ENCODE data around the gene ZNF787.
A peak's percentile ranks its signal among the peaks of the same experiment; 100 is the strongest.
"Not testable (repeated sequence)": the region's sequence is repeated elsewhere in the genome, so short reads cannot be mapped to it uniquely, and the experiment has no call there.

ZNF787 gene

DNA sequence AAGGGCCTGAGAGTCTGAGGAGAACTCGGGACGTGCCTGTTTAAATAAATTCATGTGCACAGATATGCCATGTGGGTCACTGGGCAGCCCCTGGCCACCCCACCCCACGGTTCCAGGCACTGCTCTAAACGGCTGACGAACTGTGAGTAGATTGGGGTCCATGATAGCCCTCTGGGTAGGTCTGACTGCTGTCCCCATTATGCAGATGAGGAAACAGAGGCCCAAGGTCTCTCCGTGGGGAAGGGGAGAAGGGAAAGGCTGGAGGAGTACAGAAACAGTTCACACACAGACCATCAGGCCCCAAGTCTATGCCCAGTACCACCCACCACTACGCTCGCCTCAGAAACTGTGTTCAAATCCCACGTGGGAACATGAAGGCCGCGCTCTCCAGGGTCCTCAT lies 14.1 kb downstream of the ZNF787 start:
- no peak for DNase-seq (ENCODE audit: extremely low read depth in 1 of 2, low read depth in 1 of 2)

DNA sequence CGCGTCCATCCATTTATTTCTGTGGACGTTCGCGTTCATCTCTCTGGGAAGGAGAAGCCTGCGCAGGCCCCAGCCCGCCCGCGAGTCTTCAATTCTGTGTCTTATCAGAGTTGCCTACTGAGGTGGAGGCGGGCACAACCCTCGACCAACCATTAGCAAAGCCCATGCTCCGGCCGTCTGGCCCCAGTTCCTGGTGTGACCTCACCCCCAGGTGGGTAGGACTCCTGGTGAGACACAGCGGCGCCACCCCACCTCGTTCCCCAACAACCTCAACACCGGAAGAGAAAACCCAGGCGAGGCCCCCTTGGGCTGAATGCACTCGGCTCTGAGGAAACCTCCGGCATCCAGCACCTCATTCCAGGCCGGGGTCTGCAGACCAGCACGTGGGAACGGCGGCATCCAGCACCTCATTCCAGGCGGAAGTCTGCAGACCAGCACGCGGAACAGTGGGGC lies 14.7 kb downstream of the ZNF787 start:
- DNase-seq (ENCODE audit: extremely low read depth in 1 of 2, low read depth in 1 of 2) = no peak

DNA sequence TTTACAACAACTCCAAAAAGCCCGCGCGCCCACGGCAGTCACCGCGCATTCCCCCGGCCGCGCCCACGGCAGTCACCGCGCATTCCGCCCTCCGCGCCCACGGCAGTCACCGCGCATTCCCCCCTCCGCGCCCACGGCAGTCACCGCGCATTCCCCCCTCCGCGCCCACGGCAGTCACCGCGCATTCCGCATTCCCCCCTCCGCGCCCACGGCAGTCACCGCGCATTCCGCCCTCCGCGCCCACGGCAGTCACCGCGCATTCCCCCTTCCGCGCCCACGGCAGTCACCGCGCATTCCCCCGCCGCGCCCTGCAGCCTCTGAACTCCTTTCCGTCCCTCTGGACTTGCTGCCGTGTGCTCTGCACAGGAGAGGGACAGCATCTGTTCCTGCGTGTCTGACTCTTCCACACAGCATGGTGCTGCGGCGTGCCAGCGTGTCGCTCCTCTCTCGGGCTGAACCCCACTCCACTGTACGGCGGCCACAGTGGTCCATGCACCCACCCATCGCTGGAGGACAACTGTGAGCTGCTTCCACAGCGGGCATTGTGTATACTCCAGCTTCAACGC lies 15.2 kb downstream of the ZNF787 start:
- not testable (repeated sequence) for DNase-seq (ENCODE audit: extremely low read depth in 1 of 2, low read depth in 1 of 2)

DNA sequence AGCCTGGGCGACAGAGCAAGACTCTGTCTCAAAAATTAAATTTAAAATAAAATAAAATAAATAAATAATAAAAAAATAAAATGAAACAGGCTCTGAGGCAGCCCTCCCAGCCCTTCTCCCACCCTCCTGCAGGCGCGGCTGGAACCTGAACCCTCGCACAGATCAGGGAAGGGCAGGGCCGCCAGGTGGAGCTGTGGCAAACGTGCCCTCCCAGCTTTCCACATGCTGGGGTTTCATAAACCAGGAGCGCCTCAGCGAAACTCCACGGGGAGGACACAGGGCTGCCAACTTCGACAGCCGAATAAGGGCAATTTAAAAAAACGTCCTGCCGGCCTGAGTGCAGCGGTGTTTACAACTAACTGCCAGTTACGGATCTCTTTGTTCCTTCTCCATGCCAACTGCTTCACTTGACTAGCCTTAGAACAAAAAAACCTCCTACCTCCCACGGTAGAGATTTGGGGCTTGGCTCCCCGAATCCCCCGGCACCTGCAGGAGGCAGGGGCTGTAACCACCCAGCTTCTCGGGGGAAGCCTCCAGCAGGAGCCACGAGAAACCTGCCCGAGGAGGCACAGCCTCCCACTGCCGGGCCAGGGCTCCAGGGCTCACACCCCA lies 15.9 kb downstream of the ZNF787 start:
- DNase-seq (ENCODE audit: extremely low read depth in 1 of 2, low read depth in 1 of 2) = peak in 1 of 2 donors; percentile 17

DNA sequence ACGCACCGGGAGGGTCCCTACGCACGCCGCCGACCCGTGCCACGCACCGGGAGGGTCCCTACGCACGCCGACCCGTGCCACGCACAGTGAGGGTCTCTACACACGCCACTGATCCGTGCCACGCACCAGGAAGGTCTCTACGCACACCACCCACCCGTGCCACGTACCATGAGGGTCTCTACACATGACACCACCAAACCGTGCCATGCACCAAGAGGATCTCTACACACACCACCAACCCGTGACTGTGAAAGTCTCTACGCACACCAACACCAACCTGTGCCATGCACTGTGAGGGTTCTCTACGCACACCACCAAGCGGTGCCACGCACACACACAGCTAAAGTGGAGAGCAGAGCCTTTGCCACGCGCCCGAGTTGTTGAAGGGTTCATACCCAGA lies 16.7 kb downstream of the ZNF787 start:
- DNase-seq (ENCODE audit: extremely low read depth in 1 of 2, low read depth in 1 of 2) = no peak

DNA sequence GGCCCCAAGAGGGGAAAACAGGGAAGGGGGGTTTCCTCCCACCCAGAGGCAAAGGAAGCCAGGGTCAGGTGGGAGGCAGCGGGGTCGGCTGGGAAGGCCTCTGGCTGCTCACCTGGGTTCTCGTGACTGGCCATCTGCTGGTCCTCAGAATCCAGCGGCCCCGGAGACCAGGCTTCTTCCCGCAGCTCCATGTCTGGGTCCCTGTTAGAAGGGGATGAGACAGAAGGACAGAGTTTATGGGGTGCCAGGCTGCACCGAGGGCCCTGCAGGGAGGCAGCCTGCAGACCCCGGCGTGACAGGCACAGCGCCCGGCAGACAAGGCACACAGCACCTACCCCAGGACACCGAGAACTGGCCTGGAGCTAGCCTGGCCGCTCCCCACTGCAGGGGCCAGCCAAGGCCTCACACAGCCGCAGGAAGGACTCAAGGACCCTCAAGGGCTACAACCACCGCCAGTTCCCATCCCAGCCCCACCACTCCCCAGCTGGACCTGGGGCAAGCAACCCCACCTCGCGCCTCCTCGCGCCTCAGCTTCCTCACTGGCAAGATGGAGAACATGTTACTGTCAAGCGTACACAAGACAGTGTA lies 18.0 kb downstream of the ZNF787 start:
- DNase-seq (ENCODE audit: extremely low read depth in 1 of 2, low read depth in 1 of 2) = no peak

DNA sequence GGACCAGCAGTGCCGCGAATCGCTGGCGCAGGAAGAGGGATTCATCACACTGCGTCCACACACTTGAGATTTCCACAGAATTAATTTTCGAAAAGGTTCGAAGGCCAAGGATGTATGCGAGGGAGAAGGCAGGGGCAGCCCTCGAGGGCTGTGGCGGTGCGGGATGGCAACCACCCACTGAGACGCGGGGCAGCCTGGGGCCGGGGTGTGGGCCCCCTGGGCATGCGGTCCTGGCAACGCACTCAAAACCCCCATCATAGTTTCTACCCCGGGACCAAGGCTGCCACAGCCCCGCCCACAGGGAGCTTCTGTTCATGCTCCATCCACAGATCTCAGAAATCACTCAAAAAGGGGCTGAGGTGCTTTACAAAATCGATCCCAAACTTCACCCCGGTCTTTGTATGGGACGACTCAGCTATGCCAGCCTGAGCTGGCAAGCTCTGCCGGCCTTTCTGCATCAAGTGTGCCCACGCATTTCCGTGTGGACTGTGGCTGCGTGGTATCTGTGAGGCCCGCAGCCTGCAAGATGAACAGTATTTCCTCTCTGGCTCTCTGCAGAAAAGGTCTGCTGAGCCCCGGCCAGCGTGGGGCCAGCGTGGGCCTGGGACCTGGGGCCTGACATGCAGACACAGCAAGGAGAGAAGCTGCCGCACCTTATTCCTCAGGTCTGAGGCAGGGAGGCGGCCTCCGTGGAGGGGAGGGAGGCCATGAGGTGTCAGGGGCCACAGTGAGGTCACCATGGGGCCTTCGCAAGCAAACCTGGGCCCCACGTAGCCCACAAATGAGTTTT lies 19.2 kb downstream of the ZNF787 start:
- no peak for DNase-seq (ENCODE audit: extremely low read depth in 1 of 2, low read depth in 1 of 2)

DNA sequence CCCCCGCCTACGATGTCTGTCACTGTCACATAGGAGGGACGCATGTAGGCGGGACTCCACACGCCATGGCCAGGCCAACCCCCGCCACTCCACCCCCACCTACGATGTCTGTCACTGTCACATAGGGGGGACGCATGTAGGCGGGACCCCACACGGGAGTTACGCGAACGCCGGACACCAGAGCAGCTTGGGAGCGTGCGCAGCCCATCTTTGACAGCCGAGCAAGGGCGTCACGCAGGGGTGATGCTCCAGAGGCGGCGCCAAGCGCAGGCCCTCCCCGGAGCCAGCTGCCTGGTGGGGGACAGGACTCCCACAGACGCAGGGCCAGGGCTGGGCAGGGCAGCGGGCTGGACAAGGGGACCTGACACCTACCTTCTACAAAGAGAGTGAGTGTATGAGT lies 20.0 kb downstream of the ZNF787 start:
- DNase-seq (ENCODE audit: extremely low read depth in 1 of 2, low read depth in 1 of 2) = no peak

DNA sequence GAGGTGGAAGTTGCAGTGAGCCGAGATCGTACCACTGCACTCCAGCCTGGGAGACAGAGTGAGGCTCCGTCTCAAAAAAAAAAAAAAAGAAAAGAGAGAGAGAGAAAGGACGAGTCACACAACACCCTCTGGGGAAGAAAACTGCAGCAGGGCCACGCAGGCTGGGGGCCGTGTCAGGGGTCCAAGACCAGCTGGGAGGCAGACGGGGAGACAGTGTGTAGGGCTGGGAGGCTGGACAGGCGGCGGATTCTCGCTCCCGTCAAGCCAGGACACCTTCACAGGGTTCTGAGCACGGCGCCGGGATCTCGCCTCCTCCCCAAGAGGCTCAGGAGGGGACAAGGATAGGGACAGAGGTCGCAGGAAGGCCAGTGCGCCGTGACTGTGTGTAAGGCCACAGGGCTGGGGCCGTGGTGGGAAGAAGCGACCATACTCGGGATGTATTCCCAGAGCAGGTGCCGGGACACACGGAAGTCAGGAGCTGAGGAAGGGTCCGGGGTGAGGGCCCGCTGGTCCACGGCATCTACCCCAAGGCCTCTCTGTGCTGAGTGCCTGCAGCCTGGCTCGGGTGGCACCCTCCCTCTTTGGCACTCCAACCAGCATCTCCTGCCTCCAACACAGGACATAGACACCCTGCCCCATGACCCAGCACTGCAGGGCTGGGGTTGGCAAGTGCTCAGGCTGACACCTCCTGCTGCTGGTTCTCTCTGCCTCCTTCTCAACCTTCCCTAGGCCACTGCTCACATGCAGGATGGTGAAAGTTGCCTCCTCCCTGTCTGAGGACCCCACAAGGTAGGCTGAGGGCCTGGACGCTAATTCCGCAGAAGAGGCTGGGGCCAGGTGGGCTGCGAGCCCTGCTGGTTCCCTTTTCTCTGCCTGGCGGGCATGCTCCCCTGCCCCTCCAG lies 21.2 kb downstream of the ZNF787 start:
- no peak for DNase-seq (ENCODE audit: extremely low read depth in 1 of 2, low read depth in 1 of 2)

DNA sequence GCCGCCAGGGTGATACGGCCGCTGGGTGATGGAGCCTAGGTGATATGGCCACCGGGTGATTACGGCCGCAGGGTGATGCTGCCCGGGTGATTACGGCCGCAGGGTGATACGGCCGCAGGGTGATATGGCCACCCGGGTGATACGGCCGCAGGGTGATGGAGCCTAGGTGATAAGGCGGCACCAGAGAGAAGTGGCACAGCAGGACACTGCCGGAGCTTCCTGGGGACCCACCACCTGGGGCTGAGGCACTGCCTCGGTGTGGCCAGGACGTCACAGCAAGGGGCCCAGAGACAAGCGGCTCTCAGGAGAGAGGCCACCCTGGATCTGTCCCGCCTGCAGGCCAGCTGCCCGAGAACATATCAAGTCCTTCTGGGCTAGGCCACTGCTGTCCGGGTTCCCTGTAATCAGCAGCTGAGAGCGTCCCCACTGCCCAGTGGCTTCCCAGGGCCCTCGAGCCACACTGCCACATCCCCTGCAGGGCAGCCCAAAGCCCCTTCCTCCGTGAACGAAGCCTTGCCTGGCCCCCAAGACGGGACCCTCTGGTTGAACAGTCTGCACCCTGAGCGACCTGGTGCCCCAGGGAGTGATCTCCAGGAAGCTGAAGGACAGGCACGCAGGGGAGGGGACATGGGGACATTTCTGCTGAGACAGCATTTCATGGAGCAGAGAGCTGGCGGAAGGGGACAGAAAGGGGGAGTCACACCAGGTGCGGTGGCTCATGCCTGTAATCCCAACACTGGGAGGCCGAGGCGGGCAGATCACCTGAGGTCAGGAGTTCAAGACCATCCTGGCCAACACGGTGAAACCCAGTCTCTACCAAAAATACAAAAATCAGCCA lies 22.1 kb downstream of the ZNF787 start:
- no peak for DNase-seq (ENCODE audit: extremely low read depth in 1 of 2, low read depth in 1 of 2)

DNA sequence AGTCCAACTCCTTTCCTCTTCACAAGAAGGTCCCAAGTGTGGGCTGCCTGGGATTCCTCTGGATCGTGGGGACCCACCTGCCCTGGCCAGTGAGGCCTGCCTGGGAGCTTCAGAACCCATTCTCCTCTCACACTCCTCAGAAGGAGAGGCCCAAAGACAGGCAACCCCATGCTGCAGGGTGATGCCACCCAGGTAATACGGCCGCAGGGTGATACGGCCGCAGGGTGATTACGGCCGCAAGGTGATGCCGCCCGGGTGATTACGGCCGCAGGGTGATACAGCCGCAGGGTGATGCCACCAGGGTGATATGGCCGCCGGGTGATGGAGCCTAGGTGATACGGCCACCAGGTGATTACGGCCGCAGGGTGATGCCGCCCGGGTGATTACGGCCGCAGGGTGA lies 22.9 kb downstream of the ZNF787 start:
- not testable (repeated sequence) for DNase-seq (ENCODE audit: extremely low read depth in 1 of 2, low read depth in 1 of 2)

DNA sequence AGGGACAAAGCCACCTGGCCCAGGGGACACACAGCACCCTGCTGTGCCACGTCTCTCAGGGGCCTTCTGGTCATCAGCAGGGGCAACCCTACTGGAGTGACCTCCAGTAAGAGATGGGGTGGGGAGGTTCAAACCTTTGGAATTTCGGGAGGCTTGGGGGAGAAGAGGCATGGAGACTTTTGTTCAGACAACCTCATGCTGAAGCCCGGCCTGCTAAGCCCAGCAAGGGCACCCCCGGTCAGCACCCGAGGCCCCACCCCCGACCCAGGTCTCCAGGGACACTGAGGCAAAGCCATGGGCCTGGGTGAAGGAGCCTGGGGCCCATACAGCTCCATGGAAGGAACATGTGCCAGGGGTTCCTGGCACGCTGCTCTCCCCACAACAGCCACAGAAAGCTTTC lies 23.3 kb downstream of the ZNF787 start:
- DNase-seq (ENCODE audit: extremely low read depth in 1 of 2, low read depth in 1 of 2) = no peak

DNA sequence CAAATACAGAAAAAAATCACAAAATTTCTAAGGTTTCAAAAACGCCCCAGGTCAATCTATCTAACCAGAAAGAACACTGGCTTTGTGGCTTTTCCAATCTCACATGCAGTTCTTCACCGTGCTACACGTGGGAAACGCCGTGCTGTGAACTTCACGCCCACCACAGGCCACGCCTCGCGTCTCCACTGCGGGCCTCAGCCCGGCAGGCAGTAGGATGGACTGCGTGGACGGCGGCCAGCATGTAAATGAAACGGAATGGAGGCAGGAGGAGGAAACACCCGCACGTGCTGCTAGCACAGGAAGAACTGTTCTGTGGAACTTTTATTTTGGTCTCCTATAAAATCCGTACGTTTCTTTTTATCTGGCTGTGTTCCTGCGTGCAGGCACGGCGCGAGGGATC lies 23.8 kb downstream of the ZNF787 start:
- no peak for DNase-seq (ENCODE audit: extremely low read depth in 1 of 2, low read depth in 1 of 2)

DNA sequence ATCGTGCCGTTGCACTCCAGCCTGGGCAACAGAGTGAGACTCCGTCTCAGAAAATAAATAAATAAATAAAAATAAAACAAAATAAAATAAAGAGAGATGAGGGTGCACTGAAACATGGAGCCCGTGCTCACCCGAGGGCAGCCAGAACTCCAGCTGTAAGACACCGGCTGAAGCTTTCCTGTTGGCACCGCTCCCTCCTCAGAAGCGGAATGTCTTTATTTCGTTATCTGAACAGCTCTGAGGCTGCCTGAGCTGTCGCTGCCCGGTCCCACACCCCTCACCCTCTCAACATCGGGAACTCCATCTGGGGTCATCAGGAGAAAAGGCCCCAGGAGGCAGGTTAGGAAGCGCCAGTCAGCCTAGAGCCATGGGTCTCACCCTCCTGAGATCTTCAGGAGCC lies 24.4 kb downstream of the ZNF787 start:
- no peak for DNase-seq (ENCODE audit: extremely low read depth in 1 of 2, low read depth in 1 of 2)

DNA sequence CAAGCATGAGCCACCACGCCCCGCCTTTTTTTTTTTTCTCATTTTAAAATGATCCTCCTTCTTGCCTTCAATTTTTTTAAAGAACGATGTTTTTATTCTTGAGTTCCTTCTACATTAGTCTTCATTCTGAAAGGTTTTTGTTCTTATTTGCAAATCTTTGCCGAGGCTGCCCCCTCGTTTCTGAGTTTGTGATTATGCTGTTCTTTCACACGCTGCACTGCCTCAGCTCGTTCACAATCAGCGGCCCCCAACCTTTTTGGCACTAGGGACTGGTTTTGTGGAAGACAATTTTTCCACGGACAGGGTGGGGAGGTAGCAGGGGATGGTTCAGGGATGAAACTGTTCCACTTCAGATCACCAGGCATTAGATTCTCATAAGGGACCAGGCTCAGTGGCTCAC lies 26.6 kb downstream of the ZNF787 start:
- no peak for DNase-seq (ENCODE audit: extremely low read depth in 1 of 2, low read depth in 1 of 2)

DNA sequence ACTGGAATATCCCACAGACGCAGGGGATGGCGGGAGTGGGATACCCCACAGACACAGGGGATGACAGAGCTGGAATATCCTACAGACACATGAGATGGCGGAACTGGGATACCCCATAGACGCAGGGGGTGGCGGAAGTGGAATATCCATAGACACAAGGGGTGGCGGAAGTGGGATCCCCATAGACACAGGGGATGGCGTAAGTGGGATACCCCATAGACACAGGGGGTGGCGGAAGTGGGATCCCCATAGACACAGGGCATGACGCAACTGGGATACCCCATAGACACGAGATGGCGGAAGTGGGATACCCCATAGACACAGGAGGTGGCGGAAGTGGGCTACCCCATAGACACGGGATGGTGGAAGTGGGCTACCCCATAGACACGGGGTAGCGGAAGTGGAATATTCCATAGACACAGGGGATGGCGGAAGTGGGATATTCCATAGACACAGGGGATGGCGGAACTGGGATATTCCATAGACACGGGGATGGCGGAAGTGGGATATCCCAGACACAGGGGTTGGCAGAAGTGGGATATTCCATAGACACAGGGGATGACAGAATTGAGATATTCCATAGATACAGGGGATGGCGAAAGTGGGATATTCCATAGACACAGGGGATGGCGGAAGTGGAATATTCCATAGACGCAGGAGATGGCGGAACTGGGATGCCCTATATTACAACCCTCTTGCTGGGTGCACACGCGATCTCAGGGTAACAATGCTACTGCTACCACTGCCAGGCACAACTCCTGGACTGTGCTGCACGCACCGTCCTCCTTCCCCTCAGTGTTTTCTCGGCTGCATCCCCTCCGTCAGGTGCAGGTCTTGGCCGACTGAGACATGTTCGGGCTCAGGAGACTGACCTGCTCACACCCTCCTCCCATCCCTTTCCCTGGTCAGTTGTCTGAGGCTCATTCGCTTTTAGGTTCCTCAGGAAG lies 28.1 kb downstream of the ZNF787 start:
- DNase-seq (ENCODE audit: extremely low read depth in 1 of 2, low read depth in 1 of 2) = no peak

DNA sequence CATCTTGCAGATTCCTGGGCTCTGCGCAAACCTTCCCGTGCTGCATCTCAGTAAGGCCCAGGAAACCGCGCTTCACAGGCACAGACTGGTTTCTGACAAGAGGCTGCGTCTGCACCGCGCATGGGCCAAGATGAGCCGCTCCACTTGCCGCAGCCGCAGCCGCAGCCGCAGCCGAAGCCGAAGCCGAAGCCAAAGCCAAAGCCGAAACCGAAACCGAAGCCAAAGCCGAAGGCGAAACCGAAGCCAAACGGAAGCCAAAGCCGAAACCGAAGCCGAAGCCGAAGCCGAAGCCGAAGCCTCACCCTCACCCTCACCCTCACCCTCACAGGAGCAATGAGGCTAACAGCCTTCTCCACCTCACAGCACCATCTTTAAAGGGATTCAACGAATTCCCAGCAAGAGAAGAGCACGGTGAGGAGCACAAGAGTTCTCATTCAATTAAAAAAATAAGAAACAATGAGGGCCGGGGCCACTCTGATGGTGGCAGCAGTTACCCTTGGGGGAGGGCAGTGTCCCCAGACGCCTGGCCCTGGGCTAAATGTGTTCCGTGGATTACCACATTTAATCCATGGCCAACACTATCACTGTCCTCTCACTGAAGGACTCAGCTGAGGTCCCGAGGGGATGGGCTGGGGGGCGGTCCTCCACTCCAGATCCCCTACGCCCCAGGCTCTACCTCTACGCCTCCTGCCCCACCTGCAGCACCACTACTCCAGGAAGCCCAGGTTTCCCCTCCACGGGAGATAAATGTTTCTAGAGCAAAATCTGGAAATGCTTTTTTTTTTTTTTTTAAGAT lies 29.1 kb downstream of the ZNF787 start:
- no peak for DNase-seq (ENCODE audit: extremely low read depth in 1 of 2, low read depth in 1 of 2)

DNA sequence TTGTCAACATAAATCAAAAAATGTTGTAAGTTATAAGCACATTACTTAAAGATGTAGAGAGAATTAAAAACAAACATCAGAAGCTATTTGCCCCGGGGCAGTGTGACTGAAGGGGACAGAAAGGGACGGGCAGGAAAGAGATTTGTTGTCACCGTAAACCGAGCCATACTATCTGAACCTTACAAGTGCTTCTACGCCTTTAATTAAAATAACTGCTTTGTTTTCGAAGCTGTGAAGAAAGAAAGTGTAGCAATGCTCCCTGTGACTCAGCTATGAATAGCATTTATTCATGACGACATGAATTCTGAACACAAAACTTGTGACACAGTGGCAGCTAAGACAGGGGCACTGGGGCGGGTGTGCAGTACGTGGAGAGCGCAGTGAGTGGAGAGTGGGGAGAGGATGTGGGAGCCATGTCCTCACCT lies 30.0 kb downstream of the ZNF787 start:
- no peak for DNase-seq (ENCODE audit: extremely low read depth in 1 of 2, low read depth in 1 of 2)
